Endothelial cell of umbilical vein (primary cell): ENCODE measurements around the gene SPRN. TPM values are rescaled to one million over a fixed set of nuclear protein-coding genes. Genes with fewer than 3 reads are reported as not detected.

Experiments
- BruUV-seq: library from RNA; stranded (reverse); fragments of 400-500 nt; replicated peaks from 2 replicates; lab custom pipeline; 2021; lab: Mats Ljungman, UMichigan
- CTCF ChIA-PET: fragments of 300-600, 350-600 bp; sonication (Branson Sonifier 250); formaldehyde crosslinking; loops from one replicate; lab custom pipeline; 2021; ENCODE audit warnings: antibody characterized with exemption, inconsistent platforms; lab: Charles Lee
- POLR2A ChIA-PET: fragments of 300-600, 350-600 bp; sonication (Branson Sonifier 250); formaldehyde crosslinking; loops from one replicate; lab custom pipeline; 2021; ENCODE audit warnings: antibody characterized with exemption, inconsistent platforms; lab: Charles Lee
- DNase-seq: peaks from one replicate; pipeline ENCODE4 v3.0.0-alpha.2; 2011; ENCODE audit warnings: low read depth, low spot score
- FAIRE-seq: peaks from 2 replicates; lab custom pipeline; 2011; peaks lifted over from hg19 to GRCh38; lab: Jason Lieb, UNC
- H2AFZ ChIP-seq: 2 replicates; pipeline ENCODE4 v1.6.0; 2012; ENCODE audit warnings: low read depth, low read length, control low read depth, inconsistent platforms
- H3K27ac ChIP-seq: 2 replicates; pipeline ENCODE4 v1.5.1; 2011; ENCODE audit warnings: low read depth, mild to moderate bottlenecking, control low read depth, low read length, moderate library complexity; ENCODE audit not compliant: insufficient read depth
- H3K27me3 ChIP-seq, 2 experiments: 2 replicates each; pipeline versions ENCODE4 v1.6.0 to v1.6.1; 2011; ENCODE audit warnings: low read length in 2 of 2, mixed read lengths in 1 of 2; ENCODE audit not compliant: control insufficient read depth in 2 of 2, insufficient read depth in 2 of 2
- H3K36me3 ChIP-seq, 2 experiments: 2 replicates in 1 of 2; 3 replicates in 1 of 2; pipeline ENCODE4 v1.5.1; 2011; ENCODE audit warnings: low read length in 2 of 2, mild to moderate bottlenecking in 1 of 2, moderate library complexity in 1 of 2; ENCODE audit not compliant: control insufficient read depth in 2 of 2, insufficient read depth in 2 of 2; ENCODE audit errors: extremely low read depth in 1 of 2
- H3K4me1 ChIP-seq: 3 replicates; pipeline ENCODE4 v1.5.1; 2011; ENCODE audit warnings: mild to moderate bottlenecking, low read length; ENCODE audit not compliant: control insufficient read depth, insufficient read depth; ENCODE audit errors: extremely low read depth
- H3K4me2 ChIP-seq: 2 replicates; pipeline ENCODE4 v1.6.1; 2011; ENCODE audit warnings: low read length, control low read depth, mixed read lengths; ENCODE audit not compliant: insufficient read depth
- H3K4me3 ChIP-seq, 3 experiments: fragments of 200-600 bp in 1 of 3; sonication (generic), shearing (Covaris generic) in 1 of 3; replicated peaks in 1 of 3; 2 replicates each; pipeline ENCODE4 v1.5.1; 2011 to 2016; ENCODE audit warnings: control low read depth in 3 of 3, low read length in 3 of 3, mild to moderate bottlenecking in 2 of 3, inconsistent platforms in 1 of 3, low read depth in 1 of 3, moderate library complexity in 1 of 3; ENCODE audit not compliant: insufficient read depth in 1 of 3
- H3K79me2 ChIP-seq: 2 replicates; pipeline ENCODE4 v1.6.0; 2012; ENCODE audit warnings: low read length, inconsistent platforms; ENCODE audit not compliant: control insufficient read depth, insufficient read depth
- H3K9ac ChIP-seq: replicated peaks from 2 replicates; pipeline ENCODE3; 2011; ENCODE audit warnings: low read length, control low read depth; ENCODE audit not compliant: insufficient read depth; ENCODE audit errors: extremely low read depth
- H3K9me1 ChIP-seq: replicated peaks from 3 replicates; pipeline ENCODE4 v1.6.0; 2011; ENCODE audit warnings: mild to moderate bottlenecking, low read length; ENCODE audit not compliant: control insufficient read depth, insufficient read depth; ENCODE audit errors: extremely low read depth
- H3K9me3 ChIP-seq: replicated peaks from 2 replicates; pipeline ENCODE4 v1.5.1; 2012; ENCODE audit warnings: low read length, inconsistent platforms; ENCODE audit not compliant: control insufficient read depth, insufficient read depth
- H4K20me1 ChIP-seq: replicated peaks from 2 replicates; pipeline ENCODE3; 2011; ENCODE audit warnings: mild to moderate bottlenecking, low read length; ENCODE audit not compliant: control insufficient read depth, insufficient read depth; ENCODE audit errors: extremely low read depth
- EZH2 ChIP-seq: IDR thresholded peaks from 2 replicates; pipeline ENCODE4 v1.6.1; 2012; ENCODE audit warnings: borderline replicate concordance, low read depth, mild to moderate bottlenecking, moderate library complexity, low read length, inconsistent platforms; ENCODE audit not compliant: severe bottlenecking
- FOS ChIP-seq: IDR thresholded peaks from 2 replicates; pipeline ENCODE4 v1.6.1; 2011; ENCODE audit warnings: mild to moderate bottlenecking, low read length, moderate library complexity, borderline replicate concordance; ENCODE audit not compliant: insufficient read depth
- GATA2 ChIP-seq: IDR thresholded peaks from 2 replicates; pipeline ENCODE4 v1.7.0; 2011; ENCODE audit warnings: low read depth, mild to moderate bottlenecking, moderate library complexity, mixed read lengths, low read length; ENCODE audit not compliant: insufficient read length, insufficient read depth
- JUN ChIP-seq: IDR thresholded peaks from 2 replicates; pipeline ENCODE4 v1.6.1; 2011; ENCODE audit warnings: borderline replicate concordance, low read depth; ENCODE audit not compliant: insufficient read length, insufficient read depth
- MYC ChIP-seq: IDR thresholded peaks from one replicate; pipeline ENCODE4 v1.6.1; 2011; ENCODE audit warnings: mild to moderate bottlenecking, low read depth, low read length
- POLR2A ChIP-seq: IDR thresholded peaks from 2 replicates; pipeline ENCODE4 v1.6.1; 2012; ENCODE audit warnings: low read depth, mild to moderate bottlenecking, control low read depth, low read length
- POLR2AphosphoS5 ChIP-seq: IDR thresholded peaks from 2 replicates; pipeline ENCODE4 v1.6.1; 2012; ENCODE audit warnings: low read depth, mild to moderate bottlenecking, control low read depth, low read length, moderate library complexity; ENCODE audit not compliant: insufficient read depth
- dilution Hi-C: fragments of 300-500 bp; cut with MboI; formaldehyde crosslinking; loops from one replicate; pipeline ENCODE4 v1.15.0; 2019; ENCODE audit warnings: low sequenced_read_pairs; ENCODE audit not compliant: extremely low pct_ligation_motif_present
- intact Hi-C: fragments of 100-400 bp; cut with micrococcal nuclease; formaldehyde crosslinking; loops from one replicate; pipeline ENCODE4 v1.10.0; 2022
- polyA plus RNA-seq, 4 experiments: library from polyadenylated mRNA; depleted of rRNA in 3 of 4; stranded (reverse) in 3 of 4; unstranded in 1 of 4; fragments of >200 nt; gene quantifications; 2 replicates each; pipeline versions ENCODE4 v1.2.1 to v1.2.3, GENCODE V29; 2011 to 2012; ENCODE audit warnings: missing spikeins in 1 of 4
- total RNA-seq: library from RNA; stranded (reverse); gene quantifications from 2 replicates; pipeline ENCODE4 v1.2.3, GENCODE V29; 2021
- TF ChIP-seq, protein P1 (sequence below), 2 donors: IDR thresholded peaks; 1 replicate in 1 of 2; 2 replicates in 1 of 2; pipeline ENCODE4 v1.5.1; 2011; ENCODE audit warnings: low read length in 2 of 2, mild to moderate bottlenecking in 2 of 2, moderate library complexity in 2 of 2, control low read depth in 1 of 2, inconsistent platforms in 1 of 2, low read depth in 1 of 2; ENCODE audit not compliant: insufficient read depth in 1 of 2; ENCODE audit errors: extremely low read depth in 1 of 2
- TF ChIP-seq, protein P2 (sequence below): IDR thresholded peaks from 2 replicates; pipeline ENCODE4 v1.6.1; 2011; ENCODE audit not compliant: insufficient read depth, insufficient read length

SPRN gene
- total and polyA plus RNA-seq, 2 donors (not counting 3 experiments of a cell fraction or from before 2014, with no cell fraction given) = 0.13 TPM; not detected in 1

DNA sequence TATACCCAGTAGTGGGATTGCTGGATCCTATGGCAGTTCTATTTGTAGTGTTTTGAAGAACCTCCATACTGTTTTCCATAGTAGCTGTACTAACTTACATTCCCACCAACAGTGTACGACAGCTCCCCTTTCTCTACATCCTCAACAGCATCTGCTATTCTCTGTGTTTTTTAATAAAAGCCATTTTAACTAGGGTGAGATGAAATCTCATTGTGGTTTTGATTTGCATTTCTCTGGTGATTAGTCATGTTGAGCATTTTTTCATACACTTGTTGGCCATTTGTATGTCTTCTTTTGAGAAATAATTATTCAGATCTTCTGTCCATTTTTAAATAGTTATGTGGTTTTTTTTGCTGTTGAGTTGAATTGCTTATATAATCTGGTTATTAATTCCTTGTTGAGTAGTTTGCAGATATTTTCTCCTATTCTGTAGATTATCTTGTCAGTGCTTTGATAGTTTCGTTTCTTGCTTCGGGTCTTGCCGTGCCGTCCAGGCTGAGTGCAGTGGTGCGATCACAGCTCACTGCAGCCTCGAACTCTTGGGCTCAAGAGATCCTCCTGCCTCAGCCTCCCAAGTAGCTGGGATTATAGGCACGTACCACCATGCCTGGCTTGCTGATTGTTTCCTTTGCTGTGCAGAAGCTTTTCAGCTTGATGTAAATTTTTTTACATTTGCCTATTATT is 18.4 kb downstream of the SPRN start:
- peaks cover 58% of the 10 kb centered on the region for H3K79me2 ChIP-seq
- no peak overlapping the region for H3K27ac ChIP-seq
- DNase-seq (no peak), FAIRE-seq (no peak)
- no peaks in the 10 kb centered on the region for H3K27me3 ChIP-seq
- no peak overlapping the region for H3K4me3 ChIP-seq
- no TSS peak for BruUV-seq
- TF ChIP-seq POLR2AphosphoS5 (no peak), POLR2A (no peak), MYC (no peak), EZH2 (no peak), FOS (no peak), JUN (no peak), GATA2 (no peak)
- TF ChIP-seq, protein P1, sequence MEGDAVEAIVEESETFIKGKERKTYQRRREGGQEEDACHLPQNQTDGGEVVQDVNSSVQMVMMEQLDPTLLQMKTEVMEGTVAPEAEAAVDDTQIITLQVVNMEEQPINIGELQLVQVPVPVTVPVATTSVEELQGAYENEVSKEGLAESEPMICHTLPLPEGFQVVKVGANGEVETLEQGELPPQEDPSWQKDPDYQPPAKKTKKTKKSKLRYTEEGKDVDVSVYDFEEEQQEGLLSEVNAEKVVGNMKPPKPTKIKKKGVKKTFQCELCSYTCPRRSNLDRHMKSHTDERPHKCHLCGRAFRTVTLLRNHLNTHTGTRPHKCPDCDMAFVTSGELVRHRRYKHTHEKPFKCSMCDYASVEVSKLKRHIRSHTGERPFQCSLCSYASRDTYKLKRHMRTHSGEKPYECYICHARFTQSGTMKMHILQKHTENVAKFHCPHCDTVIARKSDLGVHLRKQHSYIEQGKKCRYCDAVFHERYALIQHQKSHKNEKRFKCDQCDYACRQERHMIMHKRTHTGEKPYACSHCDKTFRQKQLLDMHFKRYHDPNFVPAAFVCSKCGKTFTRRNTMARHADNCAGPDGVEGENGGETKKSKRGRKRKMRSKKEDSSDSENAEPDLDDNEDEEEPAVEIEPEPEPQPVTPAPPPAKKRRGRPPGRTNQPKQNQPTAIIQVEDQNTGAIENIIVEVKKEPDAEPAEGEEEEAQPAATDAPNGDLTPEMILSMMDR (IDR thresholded peaks at IDR 0.05; ENCODE audit: extremely low read depth in 1 of 2, insufficient read depth in 1 of 2, low read depth in 1 of 2, low read length in 2 of 2) = no peak
- TF ChIP-seq, protein P2, sequence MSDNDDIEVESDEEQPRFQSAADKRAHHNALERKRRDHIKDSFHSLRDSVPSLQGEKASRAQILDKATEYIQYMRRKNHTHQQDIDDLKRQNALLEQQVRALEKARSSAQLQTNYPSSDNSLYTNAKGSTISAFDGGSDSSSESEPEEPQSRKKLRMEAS = no peak
- H2AFZ ChIP-seq = no peak overlapping the region
- H4K20me1 ChIP-seq = no peaks in the 10 kb centered on the region
- ChIA-PET POLR2A (no interaction called here), CTCF (no interaction called here)
- H3K4me2 ChIP-seq = no peak overlapping the region
- dilution Hi-C loops (no loop called here), intact Hi-C loops (no loop called here)
- peaks cover 11 to 20% of the 10 kb centered on the region in 2 experiments for H3K36me3 ChIP-seq
- H3K9me1 ChIP-seq = peaks cover 2% of the 10 kb centered on the region
- H3K4me1 ChIP-seq = no peaks in the 10 kb centered on the region
- H3K9ac ChIP-seq = no peak overlapping the region
- no peaks in the 10 kb centered on the region for H3K9me3 ChIP-seq
